Small intestine (tissue), 7 donors: ENCODE measurements around the gene PTPN2. TPM values are rescaled to one million over a fixed set of nuclear protein-coding genes. Genes with fewer than 3 reads are reported as not detected.
"Not testable (repeated sequence)": the region's sequence is repeated elsewhere in the genome, so short reads cannot be mapped to it uniquely, and the experiment has no call there.

Source experiments
- DNase-seq, 2 donors: peaks; one replicate each; pipeline versions ENCODE4 v3.0.0 to v3.0.0-alpha.2; 2013
- FAIRE-seq: peaks from 2 replicates; lab custom pipeline; 2012; peaks lifted over from hg19 to GRCh38; lab: Jason Lieb, UNC
- H3K27ac ChIP-seq, 3 donors: one replicate each; pipeline ENCODE4 v1.5.1; 2013; ENCODE audit warnings: low read length in 2 of 3, mild to moderate bottlenecking in 2 of 3, control low read depth in 1 of 3, inconsistent platforms in 1 of 3, low read depth in 1 of 3, moderate library complexity in 1 of 3
- H3K27me3 ChIP-seq, 3 donors: one replicate each; pipeline ENCODE4 v1.6.1; 2013; ENCODE audit warnings: low read length in 3 of 3, inconsistent platforms in 1 of 3; ENCODE audit not compliant: control insufficient read depth in 3 of 3, insufficient read depth in 3 of 3
- H3K36me3 ChIP-seq, 3 donors: one replicate each; pipeline ENCODE4 v1.6.1; 2013; ENCODE audit warnings: low read length in 3 of 3, inconsistent platforms in 1 of 3, low read depth in 1 of 3, mild to moderate bottlenecking in 1 of 3, moderate library complexity in 1 of 3; ENCODE audit not compliant: control insufficient read depth in 3 of 3, insufficient read depth in 2 of 3
- H3K4me1 ChIP-seq, 3 donors: one replicate each; pipeline ENCODE4 v1.6.1; 2013; ENCODE audit warnings: low read length in 2 of 3, inconsistent platforms in 1 of 3, low read depth in 1 of 3, mild to moderate bottlenecking in 1 of 3, moderate library complexity in 1 of 3; ENCODE audit not compliant: control insufficient read depth in 3 of 3, insufficient read depth in 2 of 3
- H3K4me3 ChIP-seq, 3 donors: one replicate each; pipeline ENCODE4 v1.5.1; 2013; ENCODE audit warnings: low read length in 3 of 3, control low read depth in 1 of 3, inconsistent platforms in 1 of 3, low read depth in 1 of 3, mild to moderate bottlenecking in 1 of 3, moderate library complexity in 1 of 3
- H3K9me3 ChIP-seq, 2 donors: one replicate each; pipeline ENCODE4 v1.6.1; 2013; ENCODE audit warnings: low read depth in 1 of 2, low read length in 1 of 2; ENCODE audit not compliant: control insufficient read depth in 2 of 2, insufficient read depth in 1 of 2
- WGBS, 3 donors: extraction: QIAGEN DNeasy Blood & Tissue Kit; methylation state at CpG; one replicate each; pipeline ENCODE4 v1.1.7; 2013; 5-methylcytosine and 5-hydroxymethylcytosine counted together
- polyA plus RNA-seq, 4 donors: library from polyadenylated mRNA; stranded (reverse) in 3 of 4; unstranded in 1 of 4; fragments of 200-250 nt in 3 of 4; fragments of 120-200 nt in 1 of 4; gene quantifications; one replicate each; pipeline versions ENCODE4 v1.2.1 to v1.2.3, GENCODE V29; 2013
- donor health status: healthy with polysubstance abuse.
- donor health status: control.
- donor health status: control.
- donor health status: Bipolar disorder and iron deficiency.
- donor health status: healthy.

Gene PTPN2
- polyA plus RNA-seq, 4 donors: 25.7 to 53.9 (median 31.1) TPM

GRCh38 chr18:12874992-12875391 lies 9.0 kb downstream of the PTPN2 start:
- not testable (repeated sequence) for H3K36me3 ChIP-seq, FAIRE-seq, H3K4me1 ChIP-seq, DNase-seq, H3K27ac ChIP-seq, H3K9me3 ChIP-seq, H3K4me3 ChIP-seq, H3K27me3 ChIP-seq
- WGBS, 3 donors: 43% methylated on average over 1 of the region's 2 CpGs; no CpG with 5 or more reads in 2 of the 3 donors

- not testable (repeated sequence) for H3K27ac ChIP-seq, FAIRE-seq, H3K36me3 ChIP-seq, H3K9me3 ChIP-seq, H3K4me1 ChIP-seq, H3K4me3 ChIP-seq, DNase-seq, H3K27me3 ChIP-seq
- WGBS, 3 donors: 97 to 100% (median 97%) methylated on average over 8 to 45 of the region's 48 CpGs
Observed at GRCh38 chr18:12873961-12874567, 10.0 kb downstream of the PTPN2 start.

GRCh38 chr18:12872408-12872807 lies 11.6 kb downstream of the PTPN2 start:
- H3K4me1 ChIP-seq: no peaks in the 10 kb centered on the region
- no peak overlapping the region for H3K27ac ChIP-seq
- FAIRE-seq: no peak
- no peaks in the 10 kb centered on the region for H3K27me3 ChIP-seq
- 79 to 87% (median 79%) methylated on average over 5 of the region's 5 CpGs for WGBS, 3 donors
- no peak overlapping the region for H3K4me3 ChIP-seq
- peaks cover 0 to 10% (median 3%) of the 10 kb centered on the region in 3 donors for H3K36me3 ChIP-seq
- H3K9me3 ChIP-seq: peaks cover 0 to 6% of the 10 kb centered on the region in 2 donors
- DNase-seq: no peak

- peaks cover 0 to 7% (median 0%) of the 10 kb centered on the region in 3 donors for H3K36me3 ChIP-seq
- peaks cover 0 to 6% of the 10 kb centered on the region in 2 donors for H3K9me3 ChIP-seq
- DNase-seq (no peak), FAIRE-seq (no peak)
- H3K4me1 ChIP-seq: peaks cover 0 to under 1% (median 0%) of the 10 kb centered on the region in 3 donors
- no peak overlapping the region for H3K27ac ChIP-seq
- 86 to 94% (median 93%) methylated on average over 12 of the region's 12 CpGs for WGBS, 3 donors
- no peaks in the 10 kb centered on the region for H3K27me3 ChIP-seq
- H3K4me3 ChIP-seq: no peak overlapping the region
Observed at GRCh38 chr18:12868576-12868975, 15.5 kb downstream of the PTPN2 start.

GRCh38 chr18:12867441-12868123 lies 16.5 kb downstream of the PTPN2 start:
- FAIRE-seq: no peak
- peak overlapping the region in 1 of 3 donors; percentile 38 for H3K27ac ChIP-seq
- peaks cover 0 to 5% (median 0%) of the 10 kb centered on the region in 3 donors for H3K36me3 ChIP-seq
- H3K4me1 ChIP-seq: peaks cover 0 to 7% (median 0%) of the 10 kb centered on the region in 3 donors
- no peak for DNase-seq
- no peaks in the 10 kb centered on the region for H3K27me3 ChIP-seq
- 78 to 86% (median 82%) methylated on average over 7 of the region's 7 CpGs for WGBS, 3 donors
- no peak overlapping the region for H3K4me3 ChIP-seq
- H3K9me3 ChIP-seq: peaks cover 0 to 2% of the 10 kb centered on the region in 2 donors

GRCh38 chr18:12863687-12864216 lies 20.3 kb downstream of the PTPN2 start:
- 69 to 87% (median 85%) methylated on average over 3 of the region's 3 CpGs for WGBS, 3 donors
- DNase-seq (no peak), FAIRE-seq (no peak)
- no peak overlapping the region for H3K4me3 ChIP-seq
- H3K36me3 ChIP-seq: peaks cover 0 to 5% (median 0%) of the 10 kb centered on the region in 3 donors
- H3K4me1 ChIP-seq: peaks cover 0 to 10% (median 3%) of the 10 kb centered on the region in 3 donors
- no peaks in the 10 kb centered on the region for H3K9me3 ChIP-seq
- peak overlapping the region in 1 of 3 donors; percentile 85 for H3K27ac ChIP-seq
- no peaks in the 10 kb centered on the region for H3K27me3 ChIP-seq

- DNase-seq (no peak), FAIRE-seq (no peak)
- no peaks in the 10 kb centered on the region for H3K27me3 ChIP-seq
- H3K27ac ChIP-seq: peak overlapping the region in 2 of 3 donors; percentile 4 to 85
- H3K36me3 ChIP-seq: peaks cover 0 to 2% (median 0%) of the 10 kb centered on the region in 3 donors
- no peaks in the 10 kb centered on the region for H3K9me3 ChIP-seq
- WGBS, 3 donors: 68 to 84% (median 83%) methylated on average over 2 of the region's 2 CpGs
- H3K4me1 ChIP-seq: peaks cover 0 to 10% (median 3%) of the 10 kb centered on the region in 3 donors
- H3K4me3 ChIP-seq: no peak overlapping the region
Observed at GRCh38 chr18:12862874-12863482, 21.1 kb downstream of the PTPN2 start.

- Histone ChIP-seq H3K9me3 (no peaks in the 10 kb centered on the region), H3K4me3 (no peak overlapping the region), H3K27ac (peak overlapping the region; percentile 37 to 85 (median 44)), H3K4me1 (peaks cover 0 to 10% (median 3%) of the 10 kb centered on the region in 3 donors), H3K27me3 (no peaks in the 10 kb centered on the region), H3K36me3 (peaks cover 0 to 3% (median 0%) of the 10 kb centered on the region in 3 donors)
- DNase-seq (peak; percentile 84 to 87), FAIRE-seq (no peak)
- 19 to 47% (median 26%) methylated on average over 2 of the region's 2 CpGs for WGBS, 3 donors
Observed at GRCh38 chr18:12862467-12862866, 21.6 kb downstream of the PTPN2 start.
